NCI-H226 (cell line): Measurements from ENCODE around the gene BMERB1.
"Not testable (repeated sequence)": the region's sequence is repeated elsewhere in the genome, so short reads cannot be mapped to it uniquely, and the experiment has no call there.

ENCODE experiments used
- DNase-seq: peaks from one replicate; pipeline ENCODE4 v3.0.0-alpha.2; 2015

The BMERB1 gene

DNA sequence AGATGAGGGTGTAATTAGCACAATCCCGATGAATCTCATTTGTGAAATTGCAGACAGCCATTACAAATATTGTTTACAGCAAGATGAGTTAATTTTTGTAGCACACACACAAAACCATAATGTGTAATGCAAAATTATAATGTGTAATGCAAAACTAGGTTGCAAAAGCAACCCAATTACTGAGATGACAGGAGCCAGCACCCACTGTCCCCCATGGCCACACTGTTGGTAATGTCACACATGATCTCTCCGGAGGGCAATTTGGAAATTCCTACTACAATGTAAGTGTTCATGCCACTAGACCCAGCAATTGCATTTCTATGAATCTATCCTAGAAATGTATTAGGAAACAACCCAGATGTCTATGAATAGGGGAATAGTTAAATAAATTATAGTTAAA is 131.7 kb downstream of the BMERB1 start:
- DNase-seq = no peak

DNA sequence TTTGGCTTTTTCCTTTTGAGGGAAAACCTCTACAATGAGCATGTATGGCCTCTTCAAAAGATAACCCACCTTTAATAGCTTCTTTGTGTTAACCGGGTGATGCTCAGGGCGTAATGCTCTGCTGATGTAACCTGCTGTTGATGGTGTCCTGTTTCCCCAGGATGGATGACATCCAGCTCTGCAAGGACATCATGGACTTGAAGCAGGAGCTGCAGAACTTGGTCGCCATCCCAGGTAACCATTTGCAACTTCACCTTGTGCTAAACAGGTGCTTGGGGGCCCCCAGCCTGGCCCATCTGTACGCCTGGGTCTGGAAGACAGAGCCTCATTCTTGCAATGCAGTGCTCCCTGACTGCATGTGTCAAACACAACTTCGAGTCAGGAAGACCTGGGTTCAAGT is 133.4 kb downstream of the BMERB1 start:
- no peak for DNase-seq

DNA sequence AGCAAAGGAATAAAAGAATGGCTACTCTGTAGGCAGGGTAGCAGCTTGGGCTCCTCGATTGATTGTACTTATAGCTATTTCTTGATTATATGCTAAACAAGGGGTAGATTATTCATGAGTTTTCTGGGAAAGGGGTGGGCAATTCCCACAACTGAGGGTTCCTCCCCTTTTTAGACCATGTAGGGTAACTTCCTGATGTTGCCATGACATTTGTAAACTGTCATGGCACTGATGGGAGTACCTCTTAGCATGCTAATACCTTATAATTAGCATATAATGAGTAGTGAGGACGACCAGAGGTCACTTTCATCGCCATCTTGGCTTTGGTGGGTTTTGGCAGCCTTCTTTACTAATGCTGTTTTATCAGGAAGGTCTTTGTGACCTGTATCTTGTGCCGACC is 136.3 kb downstream of the BMERB1 start:
- DNase-seq = not testable (repeated sequence)

DNA sequence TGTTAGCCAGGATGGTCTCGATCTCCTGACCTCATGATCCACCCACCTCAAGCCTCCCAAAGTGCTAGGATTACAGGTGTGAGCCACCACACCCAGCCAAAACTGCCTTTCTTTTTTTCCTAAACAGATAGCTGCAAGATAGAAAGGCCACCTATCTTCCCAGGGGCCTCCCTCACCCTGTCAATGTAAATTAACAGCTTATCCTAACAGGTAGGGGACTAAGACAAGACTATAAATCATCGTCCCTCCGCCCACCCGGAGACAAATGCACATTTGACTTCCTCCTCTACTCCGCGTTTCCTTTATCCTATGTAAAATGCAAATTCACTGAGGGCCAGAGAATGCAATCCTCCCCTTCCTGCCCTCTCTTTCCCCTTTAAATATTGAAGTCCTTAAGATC is 137.2 kb downstream of the BMERB1 start:
- DNase-seq = no peak

DNA sequence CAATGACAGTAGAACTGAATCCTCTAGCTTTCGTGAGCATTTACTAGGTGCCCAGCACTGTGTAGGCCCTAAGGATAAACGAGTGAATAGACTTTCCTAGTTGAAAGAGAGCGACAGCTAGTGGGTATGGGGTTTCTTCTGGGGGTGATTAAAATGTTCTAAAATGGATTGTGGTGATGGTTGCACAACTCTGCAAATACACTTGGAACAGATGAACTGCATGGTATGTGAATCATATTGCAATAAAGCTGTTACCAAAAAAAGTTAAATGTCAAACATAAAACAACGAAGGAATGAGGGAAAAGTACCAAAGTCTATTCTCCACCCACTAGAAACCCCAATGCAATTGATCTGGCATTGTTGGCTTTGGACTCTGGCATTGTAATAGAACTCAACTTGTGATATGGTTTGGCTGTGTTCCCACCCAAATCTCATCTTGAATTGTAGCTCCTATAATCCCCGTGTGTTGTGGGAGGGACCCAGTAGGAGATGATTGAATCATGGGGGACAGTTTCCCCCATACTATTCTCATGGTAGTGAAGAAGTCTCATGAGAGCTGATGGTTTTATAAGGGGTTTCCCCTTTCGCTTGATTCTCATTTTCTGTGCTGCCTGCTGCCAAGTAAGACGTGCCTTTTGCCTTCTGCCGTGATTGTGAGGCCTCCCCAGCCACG is 138.1 kb downstream of the BMERB1 start:
- DNase-seq = no peak

DNA sequence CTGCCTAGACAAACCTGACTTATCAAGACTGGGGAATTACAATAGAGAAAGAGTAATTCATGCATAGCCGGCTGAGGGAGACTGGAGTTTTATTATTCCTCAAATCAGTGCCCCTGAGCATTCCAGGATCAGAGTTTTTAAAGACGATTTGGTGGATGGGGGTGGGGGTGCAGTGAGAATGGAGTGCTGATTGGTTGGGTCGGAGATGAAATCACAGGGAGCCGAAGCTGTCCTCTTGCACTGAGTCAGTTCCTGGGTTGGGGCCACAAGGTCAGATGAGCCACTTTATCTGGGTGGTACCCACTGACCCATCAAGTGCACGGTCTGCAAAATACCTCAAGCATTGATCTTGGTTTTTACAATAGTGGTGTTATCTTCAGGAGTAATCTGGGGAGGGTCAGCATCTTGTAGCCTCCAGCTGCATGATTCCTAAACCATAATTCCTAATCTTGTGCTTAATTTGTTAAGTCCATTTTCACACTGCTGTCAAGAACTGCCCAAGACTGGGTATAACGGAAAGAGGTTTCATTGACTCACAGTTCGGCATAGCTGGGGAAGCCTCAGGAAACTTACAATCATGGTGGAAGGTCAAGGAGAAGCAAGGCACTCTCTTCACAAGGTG is 139.0 kb downstream of the BMERB1 start:
- DNase-seq = no peak

DNA sequence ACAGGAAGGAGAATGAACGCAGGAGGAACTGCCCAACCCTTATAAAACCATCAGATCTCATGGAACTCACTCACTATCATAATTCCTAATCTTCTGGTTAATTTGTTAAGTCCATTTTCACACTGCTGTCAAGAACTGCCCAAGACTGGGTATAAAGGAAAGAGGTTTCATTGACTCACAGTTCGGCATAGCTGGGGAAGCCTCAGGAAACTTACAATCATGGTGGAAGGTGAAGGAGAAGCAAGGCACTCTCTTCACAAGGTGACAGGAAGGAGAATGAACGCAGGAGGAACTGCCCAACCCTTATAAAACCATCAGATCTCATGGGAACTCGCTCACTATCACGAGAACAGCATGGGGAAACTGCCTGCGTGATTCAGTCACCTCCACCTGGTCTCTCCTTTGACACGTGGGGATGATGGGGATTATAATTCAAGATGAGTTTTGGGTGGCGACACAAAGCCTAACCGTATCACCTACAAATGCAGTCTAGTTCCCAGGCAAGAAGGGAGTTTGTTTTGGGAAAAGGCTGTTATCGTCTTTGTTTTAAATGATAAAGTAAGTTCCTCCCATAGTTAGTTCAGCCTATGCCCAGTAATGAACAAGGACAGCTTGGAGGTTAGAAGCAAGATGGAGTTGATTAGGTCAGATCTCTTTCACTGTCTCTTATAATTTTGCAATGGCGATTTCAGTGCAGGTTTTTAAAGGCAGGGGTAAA is 139.7 kb downstream of the BMERB1 start:
- not testable (repeated sequence) for DNase-seq

DNA sequence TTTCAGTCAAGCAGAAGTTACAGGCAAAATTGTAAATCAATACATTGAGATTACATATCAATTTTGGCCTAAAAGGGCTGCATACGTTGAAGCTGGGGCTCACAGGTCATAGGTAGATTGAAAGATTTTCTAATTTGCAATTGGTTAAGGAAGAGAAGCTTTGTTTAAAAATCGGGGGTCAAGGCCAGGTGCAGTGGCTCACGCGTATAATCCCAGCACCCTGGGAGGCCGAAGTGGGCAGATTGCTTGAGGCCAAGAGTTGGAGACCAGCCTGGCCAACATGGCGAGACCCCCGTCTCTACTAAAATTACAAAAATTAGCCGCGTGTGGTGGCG is 140.2 kb downstream of the BMERB1 start:
- DNase-seq = no peak

DNA sequence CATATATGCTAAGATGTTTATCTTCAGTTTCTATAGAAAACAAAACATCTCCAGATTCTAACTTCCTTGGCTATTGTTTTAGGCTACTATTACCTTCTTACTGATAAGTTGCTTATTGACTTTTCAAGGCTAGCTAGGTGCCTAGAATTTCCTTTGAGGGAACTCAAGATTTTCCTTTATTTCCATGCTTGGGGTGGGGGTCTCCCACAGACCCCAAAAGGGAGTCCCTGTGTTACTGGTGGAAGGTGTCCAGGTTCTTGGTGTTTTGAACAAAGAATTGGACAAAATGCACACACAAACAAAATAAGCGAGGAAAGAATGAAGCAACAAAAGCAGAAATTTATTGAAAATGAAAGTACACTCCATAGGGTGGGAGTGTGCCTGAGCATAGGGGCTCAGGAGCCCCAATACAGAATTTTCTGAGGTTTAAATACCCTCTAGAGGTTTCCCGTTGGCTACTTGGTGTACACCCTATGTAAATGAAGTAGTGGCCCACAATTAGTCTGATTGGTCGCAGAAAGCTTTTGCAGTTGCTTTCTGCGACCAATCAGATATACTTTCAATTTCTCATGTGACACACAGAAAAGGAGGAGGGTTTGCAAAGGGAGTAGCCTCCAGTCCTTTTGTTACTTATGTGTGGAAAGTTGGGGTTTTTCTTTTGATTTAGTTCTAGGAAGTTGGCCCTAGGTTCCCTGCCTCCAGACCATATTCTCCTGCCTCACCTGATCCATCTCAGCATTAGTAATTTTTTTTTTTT is 141.1 kb downstream of the BMERB1 start:
- no peak for DNase-seq

DNA sequence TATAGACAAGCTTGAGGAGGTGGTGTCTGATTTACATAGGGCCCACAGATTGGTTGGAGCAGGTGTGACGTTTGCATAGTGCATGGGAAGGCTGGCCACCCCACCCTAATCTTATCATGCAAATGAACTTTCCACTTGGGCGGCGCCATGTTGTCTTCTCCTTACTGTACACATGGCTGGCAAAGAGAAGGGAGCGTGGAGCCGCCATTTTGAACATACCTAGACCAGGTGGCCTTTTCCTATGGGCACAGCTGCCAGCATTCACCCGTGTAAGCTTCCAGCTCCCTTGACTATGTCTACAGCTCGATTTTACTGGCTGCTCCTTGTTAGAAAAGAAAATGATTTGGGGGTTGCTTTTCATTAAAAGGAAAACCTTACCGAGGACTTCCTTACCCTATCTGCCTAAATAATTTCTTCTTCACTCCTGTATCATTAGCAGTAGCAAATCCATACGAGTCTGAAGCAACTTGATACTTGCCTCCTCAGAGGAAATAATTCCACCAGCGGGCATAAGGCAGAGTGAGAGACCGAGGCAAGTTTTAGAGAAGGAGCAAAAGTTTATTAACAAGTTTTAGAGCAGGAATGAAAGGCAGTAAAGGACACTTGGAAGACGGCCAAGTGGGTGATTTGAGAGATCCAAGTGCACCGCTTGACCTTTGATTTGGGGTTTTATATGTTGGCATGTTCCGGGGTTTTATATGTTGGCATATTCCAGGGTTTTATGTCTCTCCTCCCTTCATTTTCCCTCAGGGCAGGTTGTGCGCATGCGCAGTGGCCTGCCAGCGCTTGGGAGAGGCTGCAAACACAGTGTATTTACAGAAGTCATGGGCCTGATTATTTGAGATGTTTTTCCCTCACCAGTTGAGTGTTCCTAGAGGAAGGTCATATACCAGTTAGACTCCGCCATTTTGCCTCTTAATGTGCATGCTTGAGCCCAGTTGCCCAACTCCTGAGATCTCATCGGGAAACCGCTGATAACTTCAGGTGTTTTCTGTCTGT is 142.9 kb downstream of the BMERB1 start:
- DNase-seq = no peak

DNA sequence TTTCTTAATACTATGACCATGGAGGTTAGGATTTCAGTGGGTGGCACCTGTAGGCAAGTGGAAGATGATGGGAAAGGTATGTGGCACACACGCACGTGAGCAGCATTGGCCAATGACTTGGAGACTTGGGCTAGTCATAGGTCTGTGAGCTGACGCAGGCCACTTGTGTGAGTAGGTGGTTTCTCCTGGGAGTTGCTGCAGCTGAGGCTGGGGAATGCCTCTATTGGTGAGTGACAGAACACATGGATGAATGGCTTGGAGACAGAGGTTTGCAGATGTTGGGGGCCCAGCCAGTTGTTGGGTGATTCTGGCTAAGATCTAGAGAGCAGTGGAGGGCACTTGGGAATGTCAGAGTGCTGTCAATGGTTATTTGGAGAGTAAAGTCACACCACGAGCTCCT is 144.4 kb downstream of the BMERB1 start:
- no peak for DNase-seq

DNA sequence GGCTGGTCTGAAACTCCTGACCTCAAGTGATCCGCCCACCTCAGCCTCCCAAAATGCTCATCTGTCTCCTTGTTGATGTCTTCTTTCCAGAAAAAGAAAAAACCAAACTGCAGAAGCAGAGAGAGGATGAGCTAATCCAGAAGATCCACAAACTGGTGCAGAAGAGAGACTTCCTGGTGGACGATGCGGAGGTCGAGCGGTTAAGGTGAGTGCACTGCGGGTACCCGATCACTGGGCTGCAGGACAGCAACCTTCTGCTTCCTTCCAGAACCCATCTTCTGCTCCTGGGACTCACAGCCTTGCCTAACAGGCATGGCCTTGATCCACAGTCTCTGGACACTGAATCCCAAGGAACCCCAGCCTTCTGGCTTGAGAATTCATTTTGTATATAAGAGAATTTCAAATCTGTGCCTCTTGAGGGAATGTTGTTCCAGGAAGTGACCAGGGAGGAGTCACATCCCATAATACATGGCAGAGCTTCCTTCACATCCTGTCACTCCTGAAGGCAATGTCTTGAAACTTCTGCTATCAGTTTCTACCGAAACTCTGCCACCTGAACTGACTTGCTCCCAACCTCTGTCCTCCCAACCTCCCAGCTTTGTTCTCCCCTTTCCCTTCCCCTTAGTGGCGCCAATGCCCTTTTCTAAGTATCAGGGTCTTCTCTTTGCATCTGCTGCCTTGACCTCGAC is 146.9 kb downstream of the BMERB1 start:
- DNase-seq = no peak

DNA sequence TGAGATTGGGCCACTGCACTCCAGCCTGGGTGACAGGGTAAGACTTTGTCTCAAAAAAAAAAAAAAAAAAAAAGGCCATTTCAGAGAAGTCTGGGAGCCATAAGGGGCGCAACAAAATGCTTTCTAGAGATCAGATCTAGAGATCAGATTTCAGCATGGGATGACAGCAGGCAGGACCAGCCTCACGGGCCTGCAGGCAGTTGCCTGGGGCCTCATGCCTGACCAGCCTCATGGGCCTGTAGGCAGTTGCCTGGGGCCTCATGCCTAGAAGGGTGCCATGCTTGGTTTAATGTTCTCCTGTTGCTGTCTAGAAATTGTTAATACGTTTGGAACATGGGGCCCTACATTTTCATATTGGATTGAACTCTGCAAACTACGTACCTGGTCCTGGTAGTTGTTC is 149.1 kb downstream of the BMERB1 start:
- no peak for DNase-seq

DNA sequence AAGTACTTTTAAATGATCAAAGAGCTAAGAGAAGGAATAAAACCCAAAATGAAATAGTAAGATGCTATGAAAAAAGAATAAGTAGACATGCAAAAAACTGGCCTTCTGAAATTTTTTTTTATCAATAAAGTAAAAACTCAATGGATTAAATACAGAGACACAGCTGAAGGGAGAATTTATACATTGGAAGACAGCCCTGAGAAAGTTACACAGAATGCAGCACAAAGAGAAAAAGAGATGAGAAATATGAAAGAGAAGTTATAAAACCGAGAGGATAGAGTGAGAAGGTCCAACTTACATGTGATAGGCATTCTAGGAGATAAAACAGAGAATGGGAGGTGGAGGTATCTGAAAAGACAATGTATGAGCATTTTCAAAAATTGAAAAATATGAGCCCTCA is 151.6 kb downstream of the BMERB1 start:
- DNase-seq = no peak

DNA sequence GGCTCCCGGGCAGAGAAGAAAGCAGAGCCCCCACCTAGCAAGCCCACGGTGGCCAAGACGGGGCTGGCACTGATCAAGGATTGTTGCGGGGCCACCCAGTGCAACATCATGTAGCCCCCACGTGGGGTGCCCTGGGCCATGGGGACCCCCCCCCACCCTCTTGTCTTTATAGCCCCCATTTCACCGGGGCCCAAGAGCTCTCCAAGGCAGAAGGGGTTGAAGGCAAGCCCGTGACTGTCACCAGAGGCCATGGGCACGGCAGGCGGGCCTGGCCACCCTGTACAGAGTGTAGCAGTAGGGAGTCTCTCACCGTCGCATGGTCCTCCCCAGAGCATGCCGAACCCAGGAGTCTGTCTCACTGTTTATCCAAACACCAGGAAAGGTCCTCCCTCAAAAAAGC is 152.3 kb downstream of the BMERB1 start:
- DNase-seq = no peak

DNA sequence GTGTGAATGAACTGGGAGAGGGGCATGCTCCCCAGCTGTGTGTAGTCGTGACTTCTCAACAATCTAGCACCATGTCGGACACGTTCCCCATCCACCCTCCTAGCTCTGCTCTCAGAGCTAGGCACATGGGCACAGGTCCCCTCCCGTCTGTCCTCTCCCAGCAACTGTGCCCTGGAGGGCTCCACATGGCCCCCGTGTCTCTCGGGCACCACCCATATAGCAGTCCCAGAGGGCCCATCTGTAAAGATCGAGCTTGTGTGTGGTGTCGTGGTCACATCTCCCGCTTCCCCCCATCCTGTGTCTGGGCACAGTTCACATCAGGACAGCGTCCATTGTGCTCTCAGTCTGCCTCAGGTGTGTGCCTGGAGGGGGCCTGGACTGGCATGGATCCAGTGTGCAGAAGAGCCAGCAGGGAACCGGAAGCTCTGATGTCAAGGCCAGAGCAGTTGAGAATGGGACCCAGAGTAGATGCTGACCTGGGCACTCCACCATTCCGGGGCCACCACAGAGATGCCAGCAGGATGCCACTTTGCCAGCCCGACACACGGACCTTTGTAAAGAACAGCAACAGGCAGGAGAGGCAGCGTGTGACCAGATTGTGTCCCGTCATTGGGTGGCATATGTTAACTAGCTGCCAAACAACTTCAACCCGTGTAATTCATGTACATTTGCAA is 152.9 kb downstream of the BMERB1 start:
- no peak for DNase-seq

DNA sequence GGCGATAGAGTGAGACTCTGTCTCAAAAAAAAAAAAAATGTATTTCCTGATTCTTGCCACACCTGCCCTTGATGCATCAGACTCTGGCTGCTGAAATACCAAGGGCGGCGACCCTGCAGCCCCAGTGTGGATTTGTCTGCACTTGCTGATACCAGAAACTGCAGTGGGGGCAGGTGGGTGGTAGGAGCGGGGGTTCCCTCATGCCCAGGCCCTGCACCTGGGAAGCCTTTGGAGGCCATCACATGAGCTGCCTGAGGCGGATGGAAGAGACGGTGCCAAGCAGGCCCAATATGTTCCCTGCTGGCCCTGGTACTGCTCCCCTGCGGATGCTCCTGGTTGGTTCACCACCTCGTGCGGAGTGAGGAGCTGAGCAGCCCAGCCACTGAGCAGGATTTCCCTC is 157.9 kb downstream of the BMERB1 start:
- no peak for DNase-seq

DNA sequence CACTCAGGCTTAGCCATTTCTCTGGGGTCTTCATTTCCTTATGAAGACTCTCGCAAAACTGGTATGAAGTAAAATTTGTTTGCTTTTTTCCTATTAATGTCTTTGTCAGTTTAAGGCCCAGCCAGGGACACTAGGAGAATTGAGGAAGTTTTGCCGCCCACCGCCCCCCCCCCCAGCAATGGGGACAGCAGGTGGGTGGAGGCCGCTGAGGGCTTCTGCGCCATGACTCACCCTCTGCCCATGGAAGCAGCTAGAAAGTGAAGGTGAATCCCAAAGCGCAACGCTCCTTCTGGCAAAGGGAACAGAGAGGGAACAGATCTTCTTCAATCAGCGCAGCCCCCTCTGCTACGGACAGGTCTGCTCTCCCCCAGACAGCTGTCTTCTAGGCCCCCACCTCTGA is 158.8 kb downstream of the BMERB1 start:
- DNase-seq = no peak

DNA sequence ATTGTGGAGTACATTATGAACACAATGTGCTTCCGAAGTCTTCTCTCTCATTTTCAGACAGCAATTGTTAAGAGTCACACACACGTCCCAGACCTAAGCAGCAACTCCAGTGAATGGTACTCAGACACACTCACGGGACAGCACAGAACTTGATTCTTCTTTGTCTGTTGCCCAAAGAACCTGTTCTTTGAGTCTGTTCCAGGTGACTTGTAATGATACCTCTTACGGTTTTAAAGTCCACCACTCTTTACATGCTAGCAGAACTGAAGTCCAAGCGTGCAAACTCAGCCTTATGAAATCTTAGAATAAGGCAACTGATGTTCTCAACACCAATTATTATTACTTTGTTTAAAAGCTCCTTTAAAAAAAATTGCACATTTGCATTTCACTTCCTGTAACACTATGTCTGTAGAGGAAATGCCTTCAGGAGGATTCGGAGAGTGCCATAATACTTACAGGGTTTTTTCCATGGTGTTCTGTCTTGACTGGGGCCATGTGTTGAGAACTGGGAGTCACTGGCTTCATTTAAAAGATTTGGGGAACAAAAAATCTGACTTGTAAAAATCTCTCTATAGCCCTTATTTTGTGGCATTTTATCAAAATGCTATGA is 160.4 kb downstream of the BMERB1 start:
- DNase-seq = no peak

DNA sequence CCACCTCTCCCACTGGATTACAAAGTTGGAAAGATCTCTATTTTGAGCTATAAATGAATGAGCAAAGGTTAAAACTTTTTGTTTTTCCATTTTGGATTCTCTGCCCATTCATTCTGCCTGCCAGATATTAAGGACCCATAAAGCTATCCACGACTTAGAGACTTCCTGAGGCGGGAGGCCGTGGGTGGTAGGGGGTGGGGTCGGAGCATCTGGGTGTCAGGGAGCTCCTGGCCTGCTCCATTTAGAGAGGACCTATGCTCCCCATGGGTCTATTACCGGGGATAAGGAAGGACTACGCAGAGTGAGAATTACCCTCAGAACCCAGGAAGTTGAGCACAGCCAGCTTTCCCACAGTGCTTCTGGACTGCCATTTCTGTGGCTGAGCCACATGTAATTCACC is 162.7 kb downstream of the BMERB1 start:
- no peak for DNase-seq
